Measurements from ENCODE around the gene ANKRD33.

Gene ANKRD33

GRCh38 chr12:51922146-51922545 lies 34.2 kb downstream of the ANKRD33 start:
- DNase-seq, result no peak

DNA sequence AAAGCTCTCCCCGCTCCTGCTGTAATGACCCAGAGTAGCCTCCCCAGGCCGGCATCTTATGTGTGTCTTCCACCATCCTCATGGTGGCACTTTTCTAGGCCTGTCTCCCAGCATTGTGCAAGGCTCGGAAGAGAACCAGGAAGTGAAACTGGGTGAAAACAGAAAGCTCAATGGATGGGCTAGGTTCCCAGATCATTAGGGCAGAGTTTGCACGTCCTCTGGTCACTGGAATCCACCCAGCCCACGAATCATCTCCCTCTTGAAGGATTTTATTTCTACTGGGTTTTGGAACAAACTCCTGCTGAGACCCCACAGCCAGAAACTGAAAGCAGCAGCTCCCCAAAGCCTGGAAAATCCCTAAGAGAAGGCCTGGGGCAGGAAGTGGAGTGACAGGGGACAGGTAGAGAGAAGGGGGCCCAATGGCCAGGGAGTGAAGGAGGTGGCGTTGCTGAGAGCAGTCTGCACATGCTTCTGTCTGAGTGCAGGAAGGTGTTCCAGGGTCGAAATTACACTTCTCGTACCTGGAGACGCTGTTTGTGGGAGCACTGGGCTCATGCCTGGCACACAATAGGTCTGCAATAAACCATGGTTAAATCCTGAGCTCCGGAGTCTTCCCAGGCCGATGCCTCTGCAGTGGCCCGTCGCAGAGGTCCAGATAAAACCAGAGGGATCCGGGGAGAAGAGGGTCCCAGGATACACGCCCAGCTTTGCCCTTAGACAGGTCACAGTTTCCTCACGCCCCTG lies 35.0 kb downstream of the ANKRD33 start:
- DNase-seq, result peak; percentile 36

DNA sequence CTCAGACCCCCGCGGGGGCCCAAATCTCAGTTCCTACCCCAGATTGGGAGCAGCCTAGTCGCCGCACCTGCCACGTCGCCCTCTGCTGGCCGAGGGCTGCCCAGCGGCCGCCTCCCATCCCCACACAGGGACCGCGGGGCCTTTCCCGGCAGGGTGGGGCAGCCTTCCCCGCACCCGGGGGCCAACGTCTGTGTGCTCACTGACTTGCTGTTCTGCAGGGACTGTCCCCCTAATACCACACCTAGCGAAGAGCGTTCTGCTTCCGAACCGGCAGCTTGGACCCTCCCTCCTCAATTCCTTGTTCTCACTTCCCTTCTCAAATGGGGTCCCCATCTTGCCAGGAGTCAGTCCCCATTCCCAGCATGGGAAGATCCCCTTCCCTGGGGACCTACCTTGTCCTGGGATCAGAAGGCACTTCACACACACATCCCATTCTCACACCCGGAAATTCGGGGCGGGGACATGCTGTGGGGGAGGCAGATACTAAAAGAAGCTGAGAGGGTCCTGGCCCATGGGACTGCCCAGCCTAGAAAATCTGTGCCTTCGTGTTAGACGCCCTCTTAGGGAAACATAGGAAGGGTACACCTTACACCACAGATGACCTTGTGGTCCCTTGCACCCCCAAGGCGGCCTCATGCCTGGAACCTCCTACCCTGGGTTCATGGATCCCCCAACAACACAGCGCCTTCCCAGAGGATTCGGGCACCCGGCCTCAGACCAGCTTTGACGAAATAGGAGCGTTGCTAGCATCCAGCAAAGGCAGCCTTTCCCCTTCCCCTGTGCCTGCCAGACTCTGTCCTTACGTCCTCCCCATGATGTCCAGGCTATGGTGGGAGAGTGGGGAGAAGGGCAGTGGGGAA lies 35.8 kb downstream of the ANKRD33 start:
- DNase-seq, result no peak

GRCh38 chr12:51924551-51925319 lies 36.8 kb downstream of the ANKRD33 start:
- no peak for DNase-seq

GRCh38 chr12:51925346-51926063 lies 37.6 kb downstream of the ANKRD33 start:
- DNase-seq, result no peak

- peak; percentile 79 for DNase-seq
These were observed 38.2 kb downstream of the ANKRD33 start for GRCh38 chr12:51926064-51926632.

GRCh38 chr12:51926718-51927117 lies 38.8 kb downstream of the ANKRD33 start:
- DNase-seq, result peak; percentile 15

DNA sequence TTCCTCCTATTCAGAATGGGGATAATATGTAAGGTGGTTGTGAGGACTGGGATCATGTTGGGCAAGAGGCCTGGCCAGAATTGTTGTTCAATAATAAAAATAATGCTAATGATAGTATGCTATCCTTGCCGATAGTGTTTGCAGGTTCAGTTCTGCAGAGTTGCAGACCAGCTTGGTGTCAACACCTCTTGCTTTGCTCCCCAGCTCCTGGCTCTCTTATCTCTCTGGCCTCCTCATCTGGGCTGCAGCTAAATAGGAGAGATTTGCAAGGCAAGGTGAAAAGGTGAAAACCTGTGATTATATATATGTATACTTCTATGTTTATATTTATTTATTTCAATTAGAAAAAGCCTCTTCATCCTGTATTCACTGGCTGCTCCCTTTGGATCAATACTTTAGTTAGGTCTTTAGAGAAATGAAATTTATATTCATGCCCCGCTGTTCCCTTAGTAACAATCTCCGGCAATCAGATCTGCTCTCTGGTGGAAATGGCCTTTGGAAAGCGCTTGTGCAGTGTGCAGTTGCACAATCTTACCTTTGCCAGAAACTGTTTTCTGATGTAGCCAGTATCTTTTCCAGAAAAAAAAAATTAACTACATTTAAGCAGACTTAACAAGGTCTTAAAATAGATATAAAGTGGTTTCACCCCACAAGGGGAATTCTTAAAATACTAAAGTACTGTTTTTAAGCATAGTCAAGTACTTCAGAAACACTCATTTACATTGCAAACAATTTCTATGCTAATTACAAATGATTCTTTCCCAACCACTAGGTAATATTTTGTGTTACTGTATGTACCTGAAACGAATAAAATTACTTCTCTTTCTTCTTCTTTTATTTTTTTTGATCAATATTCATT lies 44.5 kb downstream of the ANKRD33 start:
- no peak for DNase-seq

- no peak for DNase-seq
These were observed 46.2 kb downstream of the ANKRD33 start for GRCh38 chr12:51934080-51934479.

DNA sequence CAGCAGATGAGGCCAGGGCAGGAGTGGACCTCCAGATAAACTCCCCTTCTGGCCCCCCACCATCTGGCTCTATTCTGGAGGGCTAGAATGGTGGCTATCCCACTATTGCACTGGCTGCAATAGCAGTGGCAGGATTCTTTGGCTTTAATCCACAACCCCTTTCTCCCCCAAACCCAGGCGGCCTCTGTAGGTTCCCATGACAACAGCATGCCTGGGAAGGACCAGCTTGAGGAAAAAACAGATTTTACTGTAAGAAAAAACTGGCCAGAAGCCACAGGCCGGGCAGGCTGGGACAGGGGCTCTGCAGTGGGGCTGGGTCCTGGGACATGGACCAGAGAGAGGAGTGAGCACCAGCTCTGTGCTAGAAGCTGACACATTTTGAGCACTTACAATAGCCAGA lies 50.0 kb downstream of the ANKRD33 start:
- DNase-seq, result no peak

GRCh38 chr12:51938726-51939125 lies 50.8 kb downstream of the ANKRD33 start:
- DNase-seq, result no peak

DNA sequence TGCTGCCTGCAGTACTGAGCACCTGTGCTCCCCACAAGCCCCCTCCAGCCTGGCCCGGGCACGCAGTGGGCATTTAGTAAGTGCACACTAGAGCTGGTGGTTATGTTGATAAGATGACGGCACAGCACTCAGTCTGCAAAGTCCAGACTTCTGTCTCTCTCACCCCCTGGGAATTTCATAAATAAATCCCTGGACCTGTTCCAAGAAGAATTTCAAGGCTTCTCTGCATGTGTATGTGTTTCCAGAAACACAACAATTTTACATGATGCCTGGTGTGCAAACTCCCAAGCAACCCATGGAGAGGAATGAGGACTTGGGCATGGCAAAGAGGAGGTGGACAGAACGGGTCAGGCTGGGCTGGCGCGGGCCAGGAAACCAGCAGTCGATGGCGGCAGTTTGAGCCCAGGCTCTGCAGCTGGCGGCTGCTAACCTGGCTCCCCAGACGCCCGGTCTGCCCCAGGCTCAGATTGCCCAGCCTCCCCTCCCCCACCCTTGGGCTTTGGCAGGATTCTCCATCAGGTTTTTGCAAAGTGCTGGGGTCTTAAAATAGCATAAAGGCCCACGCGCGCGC lies 53.2 kb downstream of the ANKRD33 start:
- DNase-seq, result no peak

All from NCI-H226 (cell line).